TTC549 (cell line): ENCODE data around the gene RGS7BP.

Experiments used
- FAIRE-seq: peaks from 2 replicates; lab custom pipeline; 2012; peaks lifted over from hg19 to GRCh38; lab: Jason Lieb, UNC

Gene RGS7BP

DNA sequence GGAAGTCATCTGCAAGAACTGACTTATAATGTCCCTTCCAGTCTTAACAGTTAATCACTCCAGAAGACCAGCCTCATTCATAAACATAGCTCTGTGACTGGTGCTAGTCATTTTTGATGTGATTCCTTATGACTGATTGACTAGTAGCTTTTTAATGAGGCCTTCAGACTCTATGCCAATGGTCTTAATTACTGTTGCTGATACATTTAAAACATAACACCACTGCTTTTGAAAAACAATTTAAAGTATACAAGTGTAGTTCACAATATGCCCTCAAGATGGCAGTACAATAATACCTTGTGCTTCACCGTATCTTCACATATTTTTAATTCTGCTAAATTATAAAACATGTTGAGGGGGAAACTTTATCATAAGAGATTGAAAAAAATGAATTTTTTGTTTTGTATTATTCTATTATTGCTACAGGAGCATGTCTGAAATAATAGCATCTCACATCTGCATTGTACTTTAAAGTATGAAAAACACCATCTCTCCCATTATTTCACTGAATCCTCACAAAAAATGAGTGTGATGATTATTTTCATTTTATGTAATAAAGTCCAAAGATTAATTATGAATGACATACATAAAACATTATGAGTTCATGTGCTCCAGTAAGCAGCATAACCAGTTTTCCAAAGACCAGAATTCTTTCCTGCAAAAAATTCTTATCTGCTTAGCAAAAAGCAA, 129.3 kb downstream of the RGS7BP start:
- FAIRE-seq = peak; percentile 94

DNA sequence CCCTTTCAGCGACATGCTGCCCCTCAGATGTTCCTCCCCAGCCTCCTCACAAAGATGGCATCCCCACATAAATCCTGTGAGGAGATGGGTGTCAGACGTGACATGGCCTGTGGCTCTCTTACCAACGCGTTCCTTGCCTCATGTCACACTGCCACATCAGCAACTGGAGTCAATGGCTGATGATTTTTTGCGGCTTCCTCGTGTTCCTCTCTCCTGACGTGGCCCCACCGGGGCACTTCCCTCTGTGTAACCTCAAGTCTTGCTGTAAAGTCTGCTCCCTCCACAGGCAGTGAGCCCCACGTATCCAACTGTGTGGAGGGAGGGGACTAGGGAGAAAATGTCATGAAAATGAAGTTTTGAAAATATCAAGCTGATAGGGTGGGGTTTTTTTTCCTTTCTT, 131.3 kb downstream of the RGS7BP start:
- no peak for FAIRE-seq

DNA sequence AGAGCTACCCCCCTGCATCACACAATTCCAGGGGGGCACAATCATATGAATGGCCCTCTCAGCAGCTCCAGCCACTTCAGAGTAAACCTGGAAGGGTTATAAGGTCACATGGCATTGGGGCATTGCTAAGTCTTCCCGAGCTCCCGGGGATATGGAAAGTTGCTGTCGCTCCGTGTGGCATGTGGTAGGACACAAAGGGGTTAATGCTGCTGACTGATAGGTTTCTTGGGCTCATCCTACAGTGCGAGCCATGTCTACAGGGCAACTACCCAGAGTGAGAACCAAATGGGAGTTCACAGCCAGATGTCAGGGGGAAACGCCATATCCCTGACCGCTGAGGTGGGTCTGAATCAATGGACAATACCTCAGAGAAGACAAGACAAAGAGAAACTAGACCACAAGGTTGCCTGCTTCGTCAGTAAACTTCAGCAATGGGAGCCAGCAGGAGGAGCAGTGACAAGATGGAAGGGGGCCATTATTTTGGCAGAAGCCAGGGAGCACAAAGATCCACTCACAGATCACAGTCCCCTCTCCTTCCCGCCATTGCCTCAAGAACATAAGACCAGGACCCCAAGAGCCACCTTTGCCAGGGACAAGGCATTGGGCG, 132.1 kb downstream of the RGS7BP start:
- FAIRE-seq = no peak

DNA sequence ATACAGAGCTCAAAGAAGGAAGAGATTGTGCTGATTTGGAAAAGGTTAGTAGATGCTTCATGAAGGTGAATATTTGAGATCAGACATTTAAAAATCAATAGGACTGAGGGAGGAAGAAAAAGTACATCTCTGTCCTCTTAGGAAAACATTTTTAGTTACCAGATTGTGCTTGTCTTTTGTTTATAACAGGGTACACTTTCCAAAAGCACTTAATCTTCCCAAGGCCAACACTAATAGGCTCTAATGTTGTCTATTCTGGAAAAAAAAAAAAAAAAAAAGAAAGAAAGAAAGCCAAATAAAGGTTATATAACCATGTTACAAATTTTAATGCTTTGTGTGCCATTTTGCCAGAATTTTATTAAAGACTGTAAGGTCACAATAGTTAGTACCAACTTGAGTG, 139.0 kb downstream of the RGS7BP start:
- no peak for FAIRE-seq

DNA sequence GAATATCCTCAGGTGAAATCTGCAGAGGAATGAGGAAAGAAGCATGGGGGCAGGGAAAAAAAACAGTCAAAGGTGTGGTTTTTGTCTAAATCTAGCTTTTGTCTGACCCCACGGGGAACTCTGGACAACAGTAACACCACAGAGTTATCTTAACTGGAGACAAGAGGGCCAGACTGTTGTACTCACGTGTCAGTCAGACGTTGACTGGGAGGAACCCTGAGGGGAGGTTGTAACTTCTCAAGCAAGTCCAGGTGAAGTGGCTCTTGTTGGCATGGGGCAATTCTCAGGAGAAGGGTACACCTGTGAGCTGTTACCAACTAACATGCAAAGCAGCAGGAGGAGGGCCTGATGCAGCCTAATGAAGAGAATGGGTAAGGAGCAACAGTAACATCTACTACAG, 140.4 kb downstream of the RGS7BP start:
- no peak for FAIRE-seq

DNA sequence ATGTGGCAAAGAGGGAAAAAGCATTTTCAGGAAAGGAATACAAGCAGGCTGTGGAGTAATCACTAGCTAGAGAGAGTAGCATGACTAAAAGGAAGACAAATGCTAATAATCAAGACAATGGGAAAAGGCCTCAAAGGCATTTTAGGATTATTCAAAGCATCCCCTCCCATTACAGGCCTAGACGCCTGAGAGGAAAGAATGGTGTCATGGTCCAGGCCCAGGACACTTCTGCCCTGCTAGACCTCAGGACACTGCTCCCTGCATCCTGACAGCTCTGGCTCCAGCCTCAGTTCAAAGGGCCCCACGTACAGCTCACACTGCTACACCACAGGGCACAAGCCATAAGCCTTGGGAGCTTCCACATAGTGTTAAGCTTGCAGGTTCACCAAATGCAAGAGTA, 143.7 kb downstream of the RGS7BP start:
- no peak for FAIRE-seq

DNA sequence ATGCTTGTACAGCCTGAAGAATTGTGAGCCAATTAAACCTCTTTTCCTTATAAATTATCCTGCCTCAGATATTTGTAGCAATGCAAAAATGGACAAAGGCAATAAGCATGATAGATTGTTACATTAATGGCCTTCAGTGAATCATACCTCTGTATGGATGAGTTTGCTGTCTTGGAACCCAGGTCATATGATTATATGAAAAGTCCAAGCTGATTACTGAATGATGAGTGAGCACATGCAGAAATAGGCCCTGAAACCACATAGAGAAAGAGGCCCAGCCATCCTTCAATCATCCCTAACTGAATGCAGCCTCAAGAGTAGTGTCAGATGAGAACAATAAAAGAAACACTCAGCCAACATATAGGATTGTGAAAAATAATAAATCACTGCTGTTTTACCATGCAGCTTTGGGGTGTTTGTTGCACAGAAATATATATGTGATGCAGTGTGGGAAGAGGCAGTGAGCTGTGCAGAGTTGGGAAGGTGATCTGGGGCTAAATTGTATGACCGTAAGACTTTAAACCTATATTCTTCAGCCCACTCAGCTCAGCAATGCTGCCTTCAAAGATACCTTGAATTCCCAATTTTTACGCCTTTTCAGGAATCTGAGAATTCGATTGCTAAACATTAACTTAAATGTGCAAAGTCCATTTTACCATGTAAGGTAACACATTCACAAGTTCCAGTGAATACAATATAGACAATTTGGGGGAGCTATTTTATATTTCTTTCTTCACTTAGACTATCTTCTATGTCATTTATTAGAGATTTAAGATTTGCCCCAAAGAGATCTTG, 148.1 kb downstream of the RGS7BP start:
- no peak for FAIRE-seq

DNA sequence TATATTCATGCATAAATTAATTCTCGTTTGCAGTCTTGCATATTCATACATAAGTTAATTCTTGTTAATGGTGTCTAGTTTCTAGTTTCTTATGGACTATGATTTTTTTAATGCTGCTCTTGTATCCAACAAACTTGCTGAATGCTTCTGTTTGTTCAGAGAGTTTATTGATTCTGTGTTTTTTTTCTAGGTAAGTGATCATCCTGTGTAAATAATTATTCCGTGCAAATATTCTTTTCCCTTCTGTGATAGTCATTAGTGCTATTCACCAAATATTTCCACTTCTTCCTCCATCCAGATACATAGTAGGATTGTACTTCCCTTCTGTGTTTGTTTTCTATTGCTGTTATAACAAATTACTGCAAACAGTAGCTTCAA, 148.7 kb downstream of the RGS7BP start:
- no peak for FAIRE-seq

DNA sequence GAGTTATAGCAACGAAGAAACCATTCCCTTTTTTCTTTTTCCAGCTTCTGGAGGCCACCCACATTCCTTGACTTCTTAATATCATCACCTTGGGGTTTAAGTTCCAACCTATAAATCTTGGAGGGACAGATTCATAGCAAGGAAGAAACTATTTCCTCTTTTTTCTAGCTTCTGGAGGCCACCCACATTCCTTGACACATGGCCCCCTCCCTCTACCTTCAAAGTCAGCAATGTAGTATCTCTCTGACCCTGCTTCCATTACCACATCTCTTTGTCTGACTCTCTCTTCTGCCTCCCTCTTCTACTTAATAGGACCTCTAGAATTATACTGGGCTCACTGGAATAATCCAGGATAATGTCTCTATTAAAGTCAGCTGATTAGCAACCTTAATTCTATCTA, 149.8 kb downstream of the RGS7BP start:
- FAIRE-seq = no peak

DNA sequence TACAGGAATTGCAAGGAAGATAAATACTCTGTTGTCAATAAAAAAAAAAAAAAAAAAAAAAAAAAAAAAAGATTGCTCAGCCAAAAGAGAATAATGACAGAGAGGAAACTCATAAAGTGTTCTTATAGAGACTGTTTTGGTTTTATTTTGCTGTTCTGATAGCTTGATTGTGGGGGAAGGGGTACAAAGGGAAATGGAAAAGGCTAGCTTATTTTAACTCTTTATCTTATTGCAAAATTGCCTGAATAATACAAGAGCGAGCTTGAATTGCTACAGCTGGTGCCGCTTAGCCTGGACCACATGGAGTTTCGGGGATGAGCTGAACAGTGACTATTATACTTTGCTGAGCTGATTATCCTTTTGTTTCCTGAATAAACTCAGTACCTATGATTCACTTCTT, 153.5 kb downstream of the RGS7BP start:
- FAIRE-seq = no peak
